Neural cell (in vitro differentiated cells): ENCODE results near the gene HIVEP2.

Experiments used
- CTCF ChIP-seq: fragments of 450-650 bp; IDR thresholded peaks from 2 replicates; pipeline ENCODE4 v1.5.1; 2014; ENCODE audit warnings: antibody characterized with exemption, mild to moderate bottlenecking, moderate library complexity; ENCODE audit not compliant: poor library complexity, severe bottlenecking
- EP300 ChIP-seq: fragments of 450-650 bp; conservative IDR thresholded peaks from 2 replicates; pipeline ENCODE4 v1.6.1; 2014; ENCODE audit warnings: antibody characterized with exemption, mild to moderate bottlenecking, moderate library complexity; ENCODE audit not compliant: poor library complexity, severe bottlenecking
- EZH2 ChIP-seq: fragments of 200-600, 300-800 bp; shearing (Covaris generic), sonication (generic); IDR thresholded peaks from 2 replicates; pipeline ENCODE4 v1.6.1; 2014; ENCODE audit warnings: antibody characterized with exemption, low read length, borderline replicate concordance, mild to moderate bottlenecking; ENCODE audit not compliant: insufficient read depth, poor library complexity, severe bottlenecking
- POLR2AphosphoS5 ChIP-seq: IDR thresholded peaks from 2 replicates; pipeline ENCODE4 v1.6.1; 2012
- RAD21 ChIP-seq: fragments of 450-650 bp; conservative IDR thresholded peaks from 2 replicates; pipeline ENCODE4 v1.6.1; 2014; ENCODE audit warnings: antibody characterized with exemption, mild to moderate bottlenecking, moderate library complexity
- REST ChIP-seq: IDR thresholded peaks from 2 replicates; pipeline ENCODE4 v1.6.1; 2012; ENCODE audit warnings: borderline replicate concordance
- SMC3 ChIP-seq: fragments of 450-650 bp; conservative IDR thresholded peaks from 2 replicates; pipeline ENCODE4 v1.6.1; 2014; ENCODE audit warnings: antibody characterized with exemption, mild to moderate bottlenecking, moderate library complexity; ENCODE audit not compliant: poor library complexity

- no peak for TF ChIP-seq CTCF
- no peak for TF ChIP-seq SMC3
- no peak for TF ChIP-seq RAD21
- no peak for TF ChIP-seq REST
- no peak for TF ChIP-seq EZH2
- no peak for TF ChIP-seq POLR2AphosphoS5
- TF ChIP-seq EP300 = no peak
Measured at GRCh38 chr6:142941018-142941417, 4.0 kb downstream of the HIVEP2 start.
